SIG-M5 (cell line): ENCODE measurements around the gene TMEM158.
A peak's percentile ranks its signal among the peaks of the same experiment; 100 is the strongest.

ENCODE experiments used
- DNase-seq: peaks from one replicate; lab custom pipeline; 2025; lab: John Stamatoyannopoulos, UW

TMEM158 gene

DNA sequence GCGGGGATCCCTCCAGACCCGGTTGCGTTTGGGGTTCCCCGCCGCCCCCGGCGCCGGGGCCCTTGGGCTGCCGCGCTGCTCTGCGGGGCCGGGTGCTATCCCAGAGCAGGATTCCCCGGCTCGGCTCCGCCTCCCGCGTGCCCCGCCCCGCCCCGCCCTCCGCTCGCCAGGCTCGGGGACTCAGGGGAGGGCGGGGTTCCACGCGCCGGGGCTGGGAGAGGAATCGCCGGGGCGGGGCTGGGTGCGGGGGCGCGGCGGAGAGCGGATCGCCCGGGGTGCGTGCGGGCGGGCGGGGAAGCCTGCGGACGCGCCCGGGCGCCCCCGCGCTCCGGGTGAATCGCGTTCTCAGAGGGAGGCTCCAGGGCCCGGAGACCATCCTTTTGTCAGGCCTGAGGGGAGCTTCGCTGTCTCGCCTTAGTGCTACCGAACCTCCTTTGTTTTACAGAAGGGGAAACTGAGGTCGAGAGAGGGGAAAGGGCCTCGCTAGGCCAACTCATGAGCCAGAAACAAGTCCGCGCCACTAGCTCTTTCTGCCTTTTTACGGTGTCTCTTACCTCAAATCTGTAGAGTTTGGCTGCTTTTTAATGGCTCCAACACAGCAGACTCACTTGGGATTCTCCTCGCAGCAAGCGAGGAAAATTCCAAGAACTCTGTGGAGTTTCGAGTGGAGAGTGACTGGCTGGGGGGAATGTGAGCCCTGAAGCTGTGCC lies at the start of gene TMEM158:
TMEM158 (minus strand) TSS at position 82 of the 710 bp plus-strand sequence. CDS start 260 bp downstream, outside the sequence.
- no peak for DNase-seq

- DNase-seq = no peak
Observed at GRCh38 chr3:45275006-45275704, 49.1 kb upstream of the TMEM158 start.

- no peak for DNase-seq
Observed at GRCh38 chr3:45273681-45274515, 47.8 kb upstream of the TMEM158 start.

- DNase-seq = no peak
Observed at GRCh38 chr3:45272828-45273470, 46.9 kb upstream of the TMEM158 start.

DNA sequence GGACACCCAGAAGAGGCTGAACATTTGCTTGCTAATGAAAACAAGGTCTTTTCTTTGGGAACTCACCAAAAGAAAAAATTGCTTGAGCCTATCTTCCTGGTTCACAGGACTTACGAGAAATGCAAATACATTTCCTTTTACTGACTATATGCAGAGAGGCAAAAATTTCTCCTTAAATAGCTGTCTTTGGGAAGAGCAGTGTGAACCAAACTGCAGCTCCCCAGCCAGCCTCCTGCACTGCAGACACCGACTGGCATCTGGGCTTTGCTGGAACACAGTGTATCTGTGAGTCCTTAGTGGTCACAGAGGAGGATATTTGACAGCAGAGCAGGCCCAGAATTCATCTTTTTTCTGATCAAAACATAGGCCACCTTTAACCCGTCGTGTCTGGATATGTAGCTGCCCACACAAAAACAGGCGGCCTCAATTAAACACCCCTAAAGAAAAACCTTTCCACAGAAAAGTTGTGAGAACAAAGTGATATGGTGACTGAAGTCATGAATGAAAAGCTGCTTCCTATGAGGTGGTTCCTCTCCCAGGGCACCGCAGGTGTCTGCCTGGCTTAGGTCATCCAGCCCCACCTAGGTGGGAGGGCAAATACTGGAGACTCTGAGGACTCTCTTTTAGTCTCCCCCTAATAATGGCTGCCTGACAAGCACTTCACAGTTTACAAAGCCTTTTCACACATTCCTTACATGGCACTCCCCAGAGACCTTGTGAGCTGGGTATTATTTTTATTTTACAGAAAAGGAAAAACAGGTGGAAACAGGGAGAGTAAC lies 46.1 kb upstream of the TMEM158 start:
- DNase-seq = no peak

DNA sequence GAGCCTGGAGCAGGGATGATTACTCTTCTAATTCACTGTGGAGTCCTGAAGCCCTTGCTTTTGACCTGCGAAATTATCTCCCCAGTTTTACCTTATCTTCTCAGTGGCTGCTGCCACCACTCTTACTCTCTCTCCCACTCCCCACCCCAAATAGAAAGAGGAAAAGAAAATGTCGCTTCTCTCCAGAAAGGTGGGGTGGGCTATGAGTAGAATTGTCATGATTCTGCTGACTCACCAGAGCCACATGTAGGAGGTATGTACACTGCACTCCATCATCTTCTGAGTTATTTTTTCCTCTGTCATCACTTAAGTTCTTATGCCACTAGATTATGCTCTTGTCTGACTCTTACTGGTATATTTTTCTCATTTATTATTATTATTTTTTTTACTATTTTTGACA lies 43.9 kb upstream of the TMEM158 start:
- no peak for DNase-seq

- no peak for DNase-seq
Observed at GRCh38 chr3:45267097-45267496, 41.0 kb upstream of the TMEM158 start.

- no peak for DNase-seq
Observed at GRCh38 chr3:45261333-45262110, 35.4 kb upstream of the TMEM158 start.

DNA sequence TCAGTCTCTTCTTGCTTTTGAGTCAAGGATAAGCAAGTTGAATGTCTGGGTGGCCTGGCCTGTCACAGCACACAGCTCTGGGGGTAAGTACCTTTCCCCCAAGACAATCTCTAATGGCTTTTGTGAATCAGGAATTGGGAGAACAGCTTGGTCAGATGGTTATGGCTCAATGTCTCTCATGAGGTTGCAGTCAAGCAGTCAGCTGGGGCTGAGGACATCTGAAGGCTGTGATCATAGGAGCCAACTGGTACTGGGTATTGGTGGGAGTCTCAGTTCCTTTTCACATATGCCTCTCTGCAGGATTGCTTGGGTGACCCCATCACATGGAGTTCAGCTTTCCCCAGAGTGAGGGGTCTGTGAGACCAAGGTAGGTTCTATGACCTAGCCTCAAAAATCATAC lies 33.0 kb upstream of the TMEM158 start:
- DNase-seq = no peak

DNA sequence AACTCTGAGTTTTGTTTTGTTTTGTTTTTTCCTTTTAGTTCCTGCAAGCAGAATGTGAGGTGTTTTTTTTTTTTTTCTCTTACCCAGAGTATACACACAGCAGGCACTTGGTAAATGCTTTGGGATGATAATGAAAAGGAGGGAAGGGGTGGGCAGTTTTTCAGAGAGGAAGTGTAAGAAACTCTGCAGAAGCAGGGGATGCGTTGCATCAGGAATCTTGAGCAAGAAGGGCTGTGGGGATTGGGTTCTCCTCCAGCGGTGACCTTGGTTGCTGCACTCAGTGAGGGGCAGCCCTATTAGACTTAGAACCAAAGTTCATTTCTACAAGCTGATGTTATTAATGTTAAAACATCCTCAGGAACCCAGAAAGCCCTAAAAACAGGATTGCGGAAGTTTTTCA lies 32.2 kb upstream of the TMEM158 start:
- DNase-seq = peak; percentile 3

- DNase-seq = no peak
Observed at GRCh38 chr3:45253316-45253715, 27.2 kb upstream of the TMEM158 start.

DNA sequence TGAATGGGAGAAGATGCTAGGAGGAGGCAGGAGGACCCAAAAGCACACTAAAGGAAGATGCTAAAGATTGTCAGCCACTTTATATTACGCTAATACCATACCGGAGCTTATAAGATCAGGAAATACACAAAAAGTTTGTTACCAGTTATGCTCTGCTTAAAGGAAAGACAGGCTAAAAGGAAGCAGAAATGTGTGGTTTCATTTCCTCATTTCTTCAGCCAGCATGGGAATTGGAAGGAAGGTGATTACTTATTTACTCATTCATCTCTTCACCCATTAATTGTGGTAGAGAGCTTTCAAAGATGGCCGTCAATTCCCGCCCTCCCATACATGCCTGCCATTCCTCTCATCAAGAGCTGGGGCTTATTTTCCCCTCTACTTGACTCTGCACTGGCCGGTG lies 26.7 kb upstream of the TMEM158 start:
- DNase-seq = no peak

DNA sequence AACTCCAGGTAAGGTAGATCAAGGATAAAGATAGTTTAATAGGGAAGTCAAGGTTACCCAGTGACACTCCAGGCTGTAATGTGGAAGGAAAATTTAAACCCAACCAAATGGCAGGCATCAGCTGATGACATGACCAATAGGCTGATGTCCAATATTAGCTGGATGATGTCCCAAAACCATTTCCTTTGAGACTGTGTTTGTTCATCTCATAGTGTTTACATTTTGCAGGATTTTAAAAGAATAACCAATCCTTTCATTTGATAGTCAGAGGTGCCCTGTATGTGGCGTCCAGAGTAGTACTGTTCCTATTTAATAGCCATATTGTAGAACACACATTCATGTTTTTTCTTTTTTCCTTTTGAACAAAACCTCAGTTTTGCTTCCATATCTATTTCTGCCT lies 23.3 kb upstream of the TMEM158 start:
- no peak for DNase-seq

DNA sequence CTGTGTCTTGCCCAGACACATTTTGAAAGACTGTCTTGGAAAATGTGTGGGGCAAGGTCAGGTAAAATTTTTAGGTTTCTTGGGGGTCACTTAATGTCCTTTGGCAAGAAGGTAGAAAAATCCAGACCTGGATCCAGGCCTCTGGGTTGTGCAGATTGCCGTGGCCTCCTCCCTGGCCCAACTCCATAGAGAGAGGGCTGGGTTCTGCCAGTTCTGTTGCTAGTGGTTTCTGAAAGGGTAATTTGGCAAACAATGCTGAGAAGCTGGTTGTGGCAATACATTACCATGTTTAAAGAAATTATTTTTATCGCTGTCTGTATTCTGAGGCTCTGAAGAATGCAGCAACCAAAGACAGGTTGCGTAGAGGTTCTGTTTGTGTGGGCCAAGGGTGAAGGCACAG lies 20.2 kb upstream of the TMEM158 start:
- DNase-seq = no peak

DNA sequence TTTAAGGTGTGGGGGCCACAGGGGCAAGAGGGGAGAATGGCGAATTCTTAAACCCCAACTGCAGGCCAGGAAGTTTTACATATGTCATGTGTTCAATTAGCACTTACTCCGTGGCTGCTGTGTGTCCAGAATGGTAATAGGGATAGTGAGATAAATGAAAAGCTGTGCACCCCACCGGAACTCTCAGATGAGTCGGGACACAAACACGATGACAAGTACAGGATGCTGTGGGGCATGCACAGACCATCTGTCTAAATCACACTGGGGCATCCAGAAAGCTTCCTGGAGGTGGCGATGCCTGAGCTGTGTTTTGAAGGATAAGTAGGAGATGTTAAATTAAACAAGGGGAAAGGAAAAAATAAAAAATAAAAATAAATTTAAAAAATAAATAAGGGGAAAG lies 18.3 kb upstream of the TMEM158 start:
- DNase-seq = no peak

- DNase-seq = no peak
Observed at GRCh38 chr3:45241206-45241605, 15.1 kb upstream of the TMEM158 start.

DNA sequence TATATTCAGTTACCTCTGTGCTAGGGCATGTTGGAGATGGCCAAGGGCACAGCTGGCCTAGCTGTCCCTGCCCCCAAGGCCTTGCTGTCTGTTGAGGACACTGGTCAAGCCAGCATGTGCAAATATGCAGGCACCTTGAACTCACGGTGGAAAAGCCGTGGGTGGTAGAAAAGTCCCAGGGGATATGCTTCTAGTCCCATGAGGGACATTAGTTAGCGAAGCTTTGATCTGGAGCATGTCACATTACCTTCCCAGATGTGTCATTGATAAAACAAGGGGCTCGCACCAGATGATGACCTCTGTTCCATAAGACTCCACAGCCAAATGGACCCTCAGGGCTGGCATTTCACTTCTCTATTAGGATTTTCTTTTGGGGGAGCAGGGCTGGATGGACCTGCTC lies 14.2 kb upstream of the TMEM158 start:
- DNase-seq = no peak

DNA sequence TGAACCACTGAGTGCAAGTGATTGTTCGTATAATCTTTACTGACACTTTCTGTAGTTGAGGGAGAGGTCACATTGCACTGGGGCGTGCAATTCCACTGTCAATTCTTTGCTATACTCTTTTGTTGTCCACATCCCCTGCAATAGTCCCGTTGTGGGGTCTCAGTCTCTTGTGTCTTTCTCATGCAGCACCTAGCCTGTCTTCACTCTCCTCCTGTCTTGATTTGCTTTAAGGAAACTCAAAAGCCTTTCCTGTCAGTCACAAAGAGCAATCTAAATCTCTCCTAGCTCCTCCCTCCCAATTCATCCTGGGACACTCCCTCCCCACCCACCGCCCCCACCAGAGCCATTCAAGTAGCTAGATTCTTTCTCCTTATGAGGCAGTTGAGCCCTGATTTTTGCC lies 13.2 kb upstream of the TMEM158 start:
- no peak for DNase-seq

DNA sequence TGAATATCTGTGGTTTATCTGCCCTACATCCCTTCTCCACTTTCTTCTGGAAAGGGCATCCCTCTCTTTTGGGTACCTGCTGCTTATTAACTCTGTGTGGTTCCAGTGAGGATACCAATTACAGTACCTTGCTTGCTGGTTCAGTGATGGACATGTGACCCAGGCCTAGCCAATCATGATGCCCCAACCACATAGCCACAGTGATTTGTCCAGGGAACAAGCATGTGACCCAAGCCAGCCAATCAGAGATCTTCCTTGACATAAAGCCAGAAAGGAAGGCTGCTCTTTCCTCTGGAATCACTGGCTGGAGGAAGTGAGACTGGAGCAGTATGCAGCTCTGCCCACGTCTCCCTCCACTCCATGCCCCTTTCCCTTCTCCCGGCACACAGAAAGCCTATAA lies 10.9 kb upstream of the TMEM158 start:
- no peak for DNase-seq

- DNase-seq = no peak
Observed at GRCh38 chr3:45235409-45235808, 9.3 kb upstream of the TMEM158 start.

DNA sequence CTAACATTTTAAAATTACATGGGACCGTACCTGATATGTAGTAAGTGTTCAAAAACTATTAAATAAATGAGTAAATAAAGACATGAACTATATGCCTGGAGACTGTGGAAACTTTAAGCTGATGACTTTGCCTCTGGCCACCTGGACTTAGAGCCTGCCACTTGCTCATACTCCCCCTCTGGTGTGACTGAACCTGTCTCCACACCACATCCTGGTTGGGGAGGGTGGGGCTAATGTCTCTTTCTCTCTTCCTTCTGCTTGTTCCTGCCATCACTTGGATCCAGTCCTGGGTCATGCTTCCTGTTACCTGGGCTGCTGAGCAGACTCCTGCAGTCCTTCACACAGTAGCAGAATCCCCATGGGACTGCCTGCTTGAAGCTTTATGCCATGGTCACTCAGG lies 8.2 kb upstream of the TMEM158 start:
- DNase-seq = no peak
